Measurements from ENCODE around the gene PSRC1.

PSRC1 gene

DNA sequence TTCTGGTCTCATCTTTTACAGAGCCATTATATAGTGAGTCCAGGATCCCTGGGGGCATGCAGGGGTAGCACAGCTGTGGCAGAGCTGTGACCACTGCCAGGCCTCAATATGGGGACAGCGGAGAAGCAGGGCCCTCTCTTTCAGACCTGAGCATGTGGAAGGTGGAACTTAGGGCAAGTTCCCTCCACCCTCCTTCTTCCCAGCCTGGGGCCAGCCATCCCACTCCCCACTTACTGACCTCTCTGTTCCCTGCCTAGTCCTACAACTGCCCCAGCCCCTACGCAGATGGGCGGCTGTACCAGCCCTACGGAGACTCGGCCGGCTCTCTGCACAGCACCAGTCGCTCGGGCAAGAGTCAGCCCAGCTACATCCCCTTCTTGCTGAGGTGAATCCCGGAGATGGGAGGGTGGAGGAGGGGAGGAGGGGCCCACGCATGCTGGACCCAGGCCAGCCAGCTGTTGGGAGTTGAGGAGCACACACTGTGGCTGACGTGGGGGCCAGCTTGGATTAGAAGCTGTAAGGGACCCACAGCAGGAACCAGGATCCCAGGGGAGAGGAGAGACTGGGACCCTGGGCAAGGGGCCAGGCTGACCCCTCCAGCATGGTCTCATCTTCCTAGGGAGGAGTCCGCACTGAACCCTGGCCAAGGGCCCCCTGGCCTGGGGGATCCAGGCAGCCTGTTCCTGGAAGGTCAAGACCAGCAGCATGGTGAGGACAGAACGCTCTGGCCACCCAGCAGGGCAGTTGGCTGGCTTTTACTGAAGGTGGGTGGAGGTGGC, 10.7 kb downstream of the PSRC1 start:
- Histone ChIP-seq H2BK120ac (ENCODE audit: low read depth, low read length) (no peak overlapping the region), H3K79me1 (ENCODE audit: low read length) (no peaks in the 10 kb centered on the region), H3K9ac (ENCODE audit: low read length) (no peak overlapping the region), H3K27me3 (ENCODE audit: insufficient read depth, low read length, poor library complexity) (no peaks in the 10 kb centered on the region), H3K27ac (ENCODE audit: low read depth, low read length) (no peak overlapping the region), H2BK5ac (ENCODE audit: low read length) (no peak overlapping the region), H3K79me2 (ENCODE audit: control insufficient read depth, insufficient read depth, low read length) (no peaks in the 10 kb centered on the region), H3K4me1 (ENCODE audit: control insufficient read depth, low read depth, low read length) (peaks cover 2% of the 10 kb centered on the region), H3K56ac (ENCODE audit: low read length) (no peak overlapping the region), H3K18ac (ENCODE audit: low read length) (no peak overlapping the region), H3K4me3 (ENCODE audit: low read length) (no peak overlapping the region), H3K23ac (ENCODE audit: low read length) (no peak overlapping the region), H2BK15ac (replicated peaks; ENCODE audit: low read depth) (no peak overlapping the region), H3K4ac (ENCODE audit: low read depth, low read length) (no peak overlapping the region), H4K8ac (ENCODE audit: low read depth, low read length) (no peak overlapping the region), H3K36me3 (ENCODE audit: control insufficient read depth, insufficient read depth, low read length) (no peaks in the 10 kb centered on the region), H3K4me2 (ENCODE audit: low read length) (no peak overlapping the region), H2AK5ac (ENCODE audit: low read length) (no peak overlapping the region), H4K5ac (ENCODE audit: low read length) (no peak overlapping the region)
- no CpG with 5 or more reads among the region's 13 CpGs for WGBS (ENCODE audit: extremely low coverage, insufficient coverage, low lambda C conversion rate)
- DNase-seq: no peak

- DNase-seq: no peak
- H3K4ac ChIP-seq (ENCODE audit: low read depth, low read length): no peak overlapping the region
- H3K4me3 ChIP-seq (ENCODE audit: low read length): no peak overlapping the region
- no peak overlapping the region for H3K9ac ChIP-seq (ENCODE audit: low read length)
- H2BK15ac ChIP-seq (replicated peaks; ENCODE audit: low read depth): no peak overlapping the region
- H2BK5ac ChIP-seq (ENCODE audit: low read length): no peak overlapping the region
- H4K5ac ChIP-seq (ENCODE audit: low read length): no peak overlapping the region
- no peak overlapping the region for H2AK5ac ChIP-seq (ENCODE audit: low read length)
- H4K8ac ChIP-seq (ENCODE audit: low read depth, low read length): no peak overlapping the region
- peaks cover 2% of the 10 kb centered on the region for H3K4me1 ChIP-seq (ENCODE audit: control insufficient read depth, low read depth, low read length)
- no peak overlapping the region for H3K23ac ChIP-seq (ENCODE audit: low read length)
- H3K36me3 ChIP-seq (ENCODE audit: control insufficient read depth, insufficient read depth, low read length): no peaks in the 10 kb centered on the region
- WGBS (ENCODE audit: extremely low coverage, insufficient coverage, low lambda C conversion rate): no CpG with 5 or more reads among the region's 6 CpGs
- H3K79me2 ChIP-seq (ENCODE audit: control insufficient read depth, insufficient read depth, low read length): no peaks in the 10 kb centered on the region
- H3K4me2 ChIP-seq (ENCODE audit: low read length): no peak overlapping the region
- H3K79me1 ChIP-seq (ENCODE audit: low read length): no peaks in the 10 kb centered on the region
- H3K27me3 ChIP-seq (ENCODE audit: insufficient read depth, low read length, poor library complexity): no peaks in the 10 kb centered on the region
- H3K18ac ChIP-seq (ENCODE audit: low read length): no peak overlapping the region
- H3K27ac ChIP-seq (ENCODE audit: low read depth, low read length): no peak overlapping the region
- no peak overlapping the region for H2BK120ac ChIP-seq (ENCODE audit: low read depth, low read length)
- no peak overlapping the region for H3K56ac ChIP-seq (ENCODE audit: low read length)
These were observed 11.5 kb downstream of the PSRC1 start for GRCh38 chr1:109271458-109271857.

- no peak overlapping the region for H3K23ac ChIP-seq (ENCODE audit: low read length)
- H2BK5ac ChIP-seq (ENCODE audit: low read length): no peak overlapping the region
- no peak overlapping the region for H3K4me3 ChIP-seq (ENCODE audit: low read length)
- no peak for DNase-seq
- H3K4me2 ChIP-seq (ENCODE audit: low read length): no peak overlapping the region
- no peak overlapping the region for H2AK5ac ChIP-seq (ENCODE audit: low read length)
- peaks cover 2% of the 10 kb centered on the region for H3K4me1 ChIP-seq (ENCODE audit: control insufficient read depth, low read depth, low read length)
- H2BK15ac ChIP-seq (replicated peaks; ENCODE audit: low read depth): no peak overlapping the region
- no peak overlapping the region for H3K4ac ChIP-seq (ENCODE audit: low read depth, low read length)
- no peak overlapping the region for H3K27ac ChIP-seq (ENCODE audit: low read depth, low read length)
- H3K18ac ChIP-seq (ENCODE audit: low read length): no peak overlapping the region
- H3K79me2 ChIP-seq (ENCODE audit: control insufficient read depth, insufficient read depth, low read length): no peaks in the 10 kb centered on the region
- no peaks in the 10 kb centered on the region for H3K27me3 ChIP-seq (ENCODE audit: insufficient read depth, low read length, poor library complexity)
- H3K36me3 ChIP-seq (ENCODE audit: control insufficient read depth, insufficient read depth, low read length): no peaks in the 10 kb centered on the region
- no CpG with 5 or more reads among the region's 20 CpGs for WGBS (ENCODE audit: extremely low coverage, insufficient coverage, low lambda C conversion rate)
- no peaks in the 10 kb centered on the region for H3K79me1 ChIP-seq (ENCODE audit: low read length)
- H4K5ac ChIP-seq (ENCODE audit: low read length): no peak overlapping the region
- H2BK120ac ChIP-seq (ENCODE audit: low read depth, low read length): no peak overlapping the region
- no peak overlapping the region for H3K9ac ChIP-seq (ENCODE audit: low read length)
- H3K56ac ChIP-seq (ENCODE audit: low read length): no peak overlapping the region
- no peak overlapping the region for H4K8ac ChIP-seq (ENCODE audit: low read depth, low read length)
These were observed 12.2 kb downstream of the PSRC1 start for GRCh38 chr1:109270623-109271317.

DNA sequence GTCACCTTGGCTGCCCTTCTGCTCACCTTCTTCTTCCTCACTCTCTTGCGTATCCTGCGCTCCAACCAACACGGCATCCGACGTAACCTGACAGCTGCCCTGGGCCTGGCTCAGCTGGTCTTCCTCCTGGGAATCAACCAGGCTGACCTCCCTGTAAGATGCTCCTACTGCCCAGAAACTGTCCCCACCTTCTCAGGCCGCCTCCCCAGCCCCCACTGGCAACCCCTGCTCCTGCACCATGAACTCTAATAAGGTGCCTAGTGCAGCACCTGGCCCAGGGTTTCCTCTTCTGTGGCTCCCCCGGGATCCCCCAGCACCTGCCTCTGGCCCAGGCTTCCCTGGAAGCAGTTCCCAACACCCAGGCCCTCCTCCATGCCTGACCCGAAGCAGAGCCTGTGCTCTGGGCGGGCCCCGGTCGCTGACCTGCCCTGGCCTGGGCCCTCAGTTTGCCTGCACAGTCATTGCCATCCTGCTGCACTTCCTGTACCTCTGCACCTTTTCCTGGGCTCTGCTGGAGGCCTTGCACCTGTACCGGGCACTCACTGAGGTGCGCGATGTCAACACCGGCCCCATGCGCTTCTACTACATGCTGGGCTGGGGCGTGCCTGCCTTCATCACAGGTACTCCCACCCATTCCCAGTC, 12.8 kb downstream of the PSRC1 start:
- WGBS (ENCODE audit: extremely low coverage, insufficient coverage, low lambda C conversion rate): no CpG with 5 or more reads among the region's 17 CpGs
- Histone ChIP-seq H2AK5ac (ENCODE audit: low read length) (no peak overlapping the region), H3K4me2 (ENCODE audit: low read length) (no peak overlapping the region), H3K27me3 (ENCODE audit: insufficient read depth, low read length, poor library complexity) (no peaks in the 10 kb centered on the region), H3K9ac (ENCODE audit: low read length) (no peak overlapping the region), H3K18ac (ENCODE audit: low read length) (no peak overlapping the region), H3K36me3 (ENCODE audit: control insufficient read depth, insufficient read depth, low read length) (no peaks in the 10 kb centered on the region), H2BK120ac (ENCODE audit: low read depth, low read length) (no peak overlapping the region), H3K56ac (ENCODE audit: low read length) (no peak overlapping the region), H4K5ac (ENCODE audit: low read length) (no peak overlapping the region), H3K4me3 (ENCODE audit: low read length) (no peak overlapping the region), H3K23ac (ENCODE audit: low read length) (no peak overlapping the region), H3K27ac (ENCODE audit: low read depth, low read length) (no peak overlapping the region), H3K4ac (ENCODE audit: low read depth, low read length) (no peak overlapping the region), H3K79me2 (ENCODE audit: control insufficient read depth, insufficient read depth, low read length) (no peaks in the 10 kb centered on the region), H3K4me1 (ENCODE audit: control insufficient read depth, low read depth, low read length) (peaks cover 2% of the 10 kb centered on the region), H2BK15ac (replicated peaks; ENCODE audit: low read depth) (no peak overlapping the region), H4K8ac (ENCODE audit: low read depth, low read length) (no peak overlapping the region), H3K79me1 (ENCODE audit: low read length) (no peaks in the 10 kb centered on the region), H2BK5ac (ENCODE audit: low read length) (no peak overlapping the region)
- DNase-seq: no peak

- H2AK5ac ChIP-seq (ENCODE audit: low read length): no peak overlapping the region
- H3K36me3 ChIP-seq (ENCODE audit: control insufficient read depth, insufficient read depth, low read length): no peaks in the 10 kb centered on the region
- no peak overlapping the region for H3K4ac ChIP-seq (ENCODE audit: low read depth, low read length)
- no peak overlapping the region for H4K5ac ChIP-seq (ENCODE audit: low read length)
- no peaks in the 10 kb centered on the region for H3K79me2 ChIP-seq (ENCODE audit: control insufficient read depth, insufficient read depth, low read length)
- DNase-seq: no peak
- H3K23ac ChIP-seq (ENCODE audit: low read length): no peak overlapping the region
- no peak overlapping the region for H3K9ac ChIP-seq (ENCODE audit: low read length)
- H3K79me1 ChIP-seq (ENCODE audit: low read length): no peaks in the 10 kb centered on the region
- H3K4me1 ChIP-seq (ENCODE audit: control insufficient read depth, low read depth, low read length): peaks cover under 1% of the 10 kb centered on the region
- WGBS (ENCODE audit: extremely low coverage, insufficient coverage, low lambda C conversion rate): no CpG with 5 or more reads among the region's 33 CpGs
- H4K8ac ChIP-seq (ENCODE audit: low read depth, low read length): no peak overlapping the region
- H2BK120ac ChIP-seq (ENCODE audit: low read depth, low read length): no peak overlapping the region
- H3K4me3 ChIP-seq (ENCODE audit: low read length): no peak overlapping the region
- H3K18ac ChIP-seq (ENCODE audit: low read length): no peak overlapping the region
- no peak overlapping the region for H2BK15ac ChIP-seq (replicated peaks; ENCODE audit: low read depth)
- H3K27me3 ChIP-seq (ENCODE audit: insufficient read depth, low read length, poor library complexity): no peaks in the 10 kb centered on the region
- no peak overlapping the region for H2BK5ac ChIP-seq (ENCODE audit: low read length)
- H3K27ac ChIP-seq (ENCODE audit: low read depth, low read length): no peak overlapping the region
- no peak overlapping the region for H3K56ac ChIP-seq (ENCODE audit: low read length)
- H3K4me2 ChIP-seq (ENCODE audit: low read length): no peak overlapping the region
These were observed 13.5 kb downstream of the PSRC1 start for GRCh38 chr1:109269212-109269980.

Data from mesendoderm (in vitro differentiated cells).